NB4 (cell line): ENCODE measurements around the gene PRRC2B.

Source experiments
- MAX ChIP-seq: IDR thresholded peaks from 2 replicates; pipeline ENCODE4 v1.6.1; 2011; ENCODE audit warnings: low read depth, low read length
- MYC ChIP-seq: IDR thresholded peaks from 2 replicates; pipeline ENCODE4 v1.6.1; 2011; ENCODE audit warnings: low read depth, low read length
- TF ChIP-seq, protein P1 (sequence below): IDR thresholded peaks from one replicate; pipeline ENCODE4 v1.5.1; 2012; ENCODE audit warnings: low read depth, low read length

DNA sequence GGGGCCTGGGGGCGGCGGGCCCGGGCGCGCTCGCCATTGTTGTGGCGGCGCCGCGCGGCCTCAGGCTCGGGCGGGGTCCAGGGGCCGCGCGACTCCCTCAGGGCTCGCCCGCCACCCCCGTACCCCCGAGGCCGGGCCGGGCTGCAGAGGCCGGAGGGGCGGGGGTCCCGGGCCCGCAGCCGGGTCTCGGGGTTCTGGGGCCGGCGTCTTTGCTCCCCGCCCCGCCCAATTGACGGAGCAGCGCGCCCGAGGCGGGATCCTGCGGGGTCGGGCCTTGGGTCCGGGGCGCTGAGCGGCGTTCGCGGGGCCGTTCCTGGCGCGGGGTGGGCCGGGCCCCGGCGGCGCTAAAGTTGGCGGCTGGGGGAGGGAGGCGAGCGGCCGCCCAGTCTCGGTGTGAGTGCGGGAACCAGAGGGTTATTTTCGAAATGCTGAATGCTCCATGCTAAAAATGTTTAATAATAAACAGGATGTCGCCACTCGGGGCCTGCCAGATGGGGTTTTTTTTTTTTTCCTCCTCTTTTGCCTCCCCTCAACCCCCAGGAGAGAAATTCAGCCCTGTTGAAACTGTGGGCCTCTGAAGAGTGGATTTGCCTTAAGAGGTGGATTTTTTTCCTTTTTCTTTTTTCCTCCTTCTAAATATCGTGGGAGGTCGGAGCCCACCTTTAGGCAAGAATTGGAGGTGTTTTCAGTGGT lies 724 bp downstream of the PRRC2B start:
- TF ChIP-seq MYC, result no peak
- TF ChIP-seq, protein P1, sequence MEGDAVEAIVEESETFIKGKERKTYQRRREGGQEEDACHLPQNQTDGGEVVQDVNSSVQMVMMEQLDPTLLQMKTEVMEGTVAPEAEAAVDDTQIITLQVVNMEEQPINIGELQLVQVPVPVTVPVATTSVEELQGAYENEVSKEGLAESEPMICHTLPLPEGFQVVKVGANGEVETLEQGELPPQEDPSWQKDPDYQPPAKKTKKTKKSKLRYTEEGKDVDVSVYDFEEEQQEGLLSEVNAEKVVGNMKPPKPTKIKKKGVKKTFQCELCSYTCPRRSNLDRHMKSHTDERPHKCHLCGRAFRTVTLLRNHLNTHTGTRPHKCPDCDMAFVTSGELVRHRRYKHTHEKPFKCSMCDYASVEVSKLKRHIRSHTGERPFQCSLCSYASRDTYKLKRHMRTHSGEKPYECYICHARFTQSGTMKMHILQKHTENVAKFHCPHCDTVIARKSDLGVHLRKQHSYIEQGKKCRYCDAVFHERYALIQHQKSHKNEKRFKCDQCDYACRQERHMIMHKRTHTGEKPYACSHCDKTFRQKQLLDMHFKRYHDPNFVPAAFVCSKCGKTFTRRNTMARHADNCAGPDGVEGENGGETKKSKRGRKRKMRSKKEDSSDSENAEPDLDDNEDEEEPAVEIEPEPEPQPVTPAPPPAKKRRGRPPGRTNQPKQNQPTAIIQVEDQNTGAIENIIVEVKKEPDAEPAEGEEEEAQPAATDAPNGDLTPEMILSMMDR, result no peak
- TF ChIP-seq MAX, result no peak
